ENCODE results near the gene ADARB2.

ADARB2 gene

DNA sequence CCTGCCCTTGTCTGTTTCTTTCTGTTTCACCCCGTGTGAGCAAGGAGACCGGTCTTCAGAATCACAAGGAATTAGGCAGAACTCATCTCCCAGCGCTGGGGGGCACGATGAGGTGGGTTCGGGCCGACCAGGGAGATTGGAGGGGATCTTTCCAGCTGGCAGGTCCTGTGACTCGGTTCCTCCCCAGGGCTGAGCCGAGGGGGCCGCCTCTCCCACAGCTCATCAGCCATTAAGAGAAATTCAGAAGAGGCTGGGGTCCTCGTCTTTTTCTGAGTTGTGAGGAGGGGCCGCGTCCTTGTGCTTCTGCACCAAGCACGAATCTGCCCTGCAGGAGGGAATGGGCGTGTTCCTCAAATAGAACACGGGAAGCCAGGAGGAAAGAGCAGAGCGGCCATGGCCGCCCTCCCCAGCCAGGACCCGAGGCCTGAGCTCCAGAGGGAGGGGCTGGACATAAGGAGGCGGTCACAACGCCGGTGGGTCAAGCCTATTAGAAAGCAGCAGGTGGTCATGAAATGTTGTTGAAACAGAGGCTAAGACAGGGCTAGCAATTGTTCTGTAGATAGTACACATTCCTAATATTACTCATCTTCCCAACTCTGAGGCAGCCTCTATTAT is 125.3 kb downstream of the ADARB2 start:
- Histone ChIP-seq H3K27ac (replicated peaks) (no peak overlapping the region), H3K4me3 (replicated peaks; ENCODE audit: insufficient read depth, low read length) (no peak overlapping the region), H3K27me3 (ENCODE audit: insufficient read depth, poor library complexity, severe bottlenecking) (no peaks in the 10 kb centered on the region)
- no peak for DNase-seq (ENCODE audit: low read depth in 1 of 2, low spot score in 1 of 2)
- no peak for TF ChIP-seq REST (IDR thresholded peaks at IDR 0.05; ENCODE audit: insufficient replicate concordance, low read depth)
- TF ChIP-seq CTCF (IDR thresholded peaks at IDR 0.05; ENCODE audit: insufficient read depth, low read length): no peak
- no peak for TF ChIP-seq SPI1 (IDR thresholded peaks at IDR 0.05; ENCODE audit: borderline replicate concordance, low read depth)
- no peak for TF ChIP-seq POLR2AphosphoS5 (IDR thresholded peaks at IDR 0.05; ENCODE audit: low read depth)
- TF ChIP-seq GABPA (IDR thresholded peaks at IDR 0.05; ENCODE audit: low read depth): no peak

- H3K27me3 ChIP-seq (ENCODE audit: insufficient read depth, poor library complexity, severe bottlenecking): no peaks in the 10 kb centered on the region
Measured at GRCh38 chr10:1610986-1611770, 126.1 kb downstream of the ADARB2 start.

More at GRCh38 chr10:1610986-1611770, 126.1 kb downstream of the ADARB2 start:
- Histone ChIP-seq H3K27ac (replicated peaks) (no peak overlapping the region), H3K4me3 (replicated peaks; ENCODE audit: insufficient read depth, low read length) (no peak overlapping the region)
- TF ChIP-seq GABPA (IDR thresholded peaks at IDR 0.05; ENCODE audit: low read depth): no peak
- no peak for TF ChIP-seq CTCF (IDR thresholded peaks at IDR 0.05; ENCODE audit: insufficient read depth, low read length)
- no peak for TF ChIP-seq SPI1 (IDR thresholded peaks at IDR 0.05; ENCODE audit: borderline replicate concordance, low read depth)
- no peak for TF ChIP-seq POLR2AphosphoS5 (IDR thresholded peaks at IDR 0.05; ENCODE audit: low read depth)
- no peak for TF ChIP-seq REST (IDR thresholded peaks at IDR 0.05; ENCODE audit: insufficient replicate concordance, low read depth)
- DNase-seq (ENCODE audit: low read depth in 1 of 2, low spot score in 1 of 2): no peak

Measured in HL-60 (cell line).